HG02938 (cell line): Measurements from ENCODE around the gene APCDD1.
"Not testable (repeated sequence)": the region's sequence is repeated elsewhere in the genome, so short reads cannot be mapped to it uniquely, and the experiment has no call there.

Source experiments
- ATAC-seq: cut with Tn5 transposase; IDR thresholded peaks from one replicate; pipeline ENCODE4 v1.9.1; 2021; ENCODE audit warnings: mild to moderate bottlenecking, moderate library complexity; ENCODE audit not compliant: unreplicated experiment

The APCDD1 gene

DNA sequence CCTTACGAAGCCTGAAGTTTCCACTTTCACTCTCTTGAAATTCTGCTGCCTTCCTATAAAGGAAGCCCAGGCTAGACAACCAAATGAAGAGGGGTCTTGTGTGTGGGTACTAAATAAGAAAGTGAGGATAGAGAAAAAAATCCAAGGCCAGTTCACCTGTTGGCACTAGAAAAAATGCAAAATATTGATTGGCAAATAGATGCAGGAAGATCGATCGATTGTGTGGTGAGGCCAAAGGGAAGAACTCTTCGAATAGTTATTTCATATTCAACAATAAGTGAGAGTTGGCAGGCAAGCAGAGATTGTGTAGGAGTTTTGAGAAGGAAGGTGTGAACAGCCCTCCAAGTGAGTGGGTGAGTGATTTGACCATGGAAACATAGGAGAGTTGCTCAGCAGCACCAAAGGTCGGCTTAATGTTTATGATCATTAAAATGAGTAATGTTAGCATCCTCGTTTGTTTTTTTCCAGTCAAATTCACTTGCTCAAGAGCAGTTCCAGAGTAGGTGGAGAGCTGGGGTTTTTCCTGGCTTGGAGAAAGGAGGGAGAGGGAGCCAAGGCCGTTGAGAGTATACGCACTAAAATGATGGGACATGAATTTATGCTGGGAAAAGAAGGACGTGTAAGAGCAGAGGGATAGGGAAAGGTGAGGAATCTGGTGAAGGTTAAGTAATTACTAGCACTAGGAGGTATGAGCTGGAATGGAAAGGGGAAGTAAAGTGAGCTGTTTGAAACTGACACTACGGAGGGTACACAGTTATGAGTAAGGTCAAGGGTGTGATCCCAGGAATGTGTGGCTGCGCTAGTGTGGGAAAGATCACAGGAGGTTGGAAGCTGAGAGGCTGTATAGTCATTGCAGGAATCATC is 70.3 kb downstream of the APCDD1 start:
- ATAC-seq = no peak

DNA sequence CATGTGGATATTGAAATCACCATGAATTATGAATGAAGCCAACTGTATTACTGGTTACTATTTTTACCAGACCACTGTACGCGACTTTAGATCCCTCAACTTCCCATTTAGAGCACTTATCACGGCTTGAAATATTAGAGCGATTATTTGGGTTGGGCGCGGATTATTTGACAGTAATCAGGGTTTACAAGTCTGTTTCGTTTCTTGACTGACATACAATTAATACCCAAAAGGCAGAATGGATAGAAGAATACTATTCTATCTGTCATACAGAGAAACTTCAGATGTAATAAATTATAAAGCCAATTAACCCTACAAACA is 70.9 kb downstream of the APCDD1 start:
- peak; percentile 1 for ATAC-seq

DNA sequence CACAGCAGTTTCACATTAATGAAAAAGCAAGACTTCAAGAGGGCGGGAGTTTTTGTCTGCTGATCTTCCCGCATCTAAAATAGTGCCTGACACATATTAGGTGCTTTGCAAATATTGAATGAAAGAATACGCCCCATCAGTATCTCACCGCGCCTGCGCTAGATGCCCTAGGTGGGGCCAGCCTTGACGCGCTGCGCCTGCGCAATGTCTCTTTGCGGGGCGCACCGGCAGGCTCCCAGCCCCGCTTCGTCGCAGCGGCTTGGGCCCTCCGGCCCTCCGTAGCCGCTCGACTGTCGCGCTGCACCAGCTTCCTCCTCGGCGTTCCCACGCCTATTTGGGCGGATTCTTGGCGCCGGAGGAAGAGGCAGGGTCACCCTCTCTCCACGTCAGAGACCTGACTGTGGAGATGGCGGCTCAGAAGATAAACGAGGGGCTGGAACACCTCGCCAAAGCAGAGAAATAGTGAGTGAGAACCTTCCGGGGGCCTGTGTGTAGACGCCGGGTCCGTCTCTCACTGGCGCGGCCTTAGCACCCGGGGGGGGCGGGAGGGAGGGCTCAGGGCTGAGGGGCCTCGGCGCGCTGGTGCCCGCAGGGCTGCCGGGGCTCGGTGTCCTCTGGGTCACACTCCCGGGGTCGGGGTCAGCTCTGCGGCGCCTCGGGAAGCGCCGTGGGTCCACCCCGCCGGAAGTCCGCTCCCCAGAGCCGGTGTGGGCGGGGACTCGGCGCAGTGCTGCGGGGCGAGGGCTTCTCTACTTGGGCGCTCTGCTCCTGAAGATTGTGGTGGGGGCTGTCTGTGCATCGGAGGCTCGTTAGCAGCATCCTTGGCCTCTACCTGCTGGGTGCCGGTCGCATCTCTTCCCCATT is 71.5 kb downstream of the APCDD1 start, which contains the start of gene NAPG:
Gene NAPG, plus strand, starts transcription at position 331 of the 864 bp plus-strand sequence. Its CDS starts 76 bp downstream, at position 407.
- ATAC-seq = peak; percentile 72

DNA sequence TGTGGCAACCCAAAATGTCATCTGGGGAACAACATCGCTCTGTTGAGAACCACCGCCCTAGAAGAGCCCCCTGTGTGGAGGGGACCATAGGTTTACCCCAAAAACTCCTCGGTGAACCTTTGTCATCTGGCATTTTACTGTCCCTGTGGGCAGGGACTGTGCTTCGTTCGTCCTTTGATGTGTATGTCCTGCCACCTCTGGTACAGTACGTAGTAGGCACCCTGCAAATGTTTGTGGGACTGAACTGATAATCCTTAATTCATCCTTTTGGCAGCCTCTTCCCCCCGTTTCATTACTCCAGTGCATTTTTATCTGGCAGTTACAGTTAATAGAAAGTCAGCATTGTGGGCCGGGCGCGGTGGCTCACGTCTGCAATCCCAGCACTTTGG is 72.1 kb downstream of the APCDD1 start:
- ATAC-seq = no peak

DNA sequence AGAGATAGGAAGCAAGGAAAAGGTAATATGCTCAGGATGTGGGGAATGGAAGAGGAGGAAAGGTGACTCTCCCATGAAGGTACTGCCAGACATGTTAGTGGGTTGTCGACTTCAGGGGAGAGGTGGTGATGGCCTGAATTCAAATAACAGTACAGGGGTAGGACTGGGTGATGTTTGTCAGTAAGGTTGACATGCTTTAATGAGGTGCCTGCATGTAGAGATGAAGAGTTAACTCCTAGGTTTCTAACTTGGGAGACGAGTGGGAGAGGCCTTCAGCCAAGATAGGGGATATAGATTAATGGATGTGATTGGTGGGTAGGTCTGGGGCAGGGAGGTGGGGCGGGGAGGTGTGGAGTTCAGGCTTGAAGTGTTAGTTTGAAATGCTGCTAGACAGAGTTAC is 74.0 kb downstream of the APCDD1 start:
- no peak for ATAC-seq

DNA sequence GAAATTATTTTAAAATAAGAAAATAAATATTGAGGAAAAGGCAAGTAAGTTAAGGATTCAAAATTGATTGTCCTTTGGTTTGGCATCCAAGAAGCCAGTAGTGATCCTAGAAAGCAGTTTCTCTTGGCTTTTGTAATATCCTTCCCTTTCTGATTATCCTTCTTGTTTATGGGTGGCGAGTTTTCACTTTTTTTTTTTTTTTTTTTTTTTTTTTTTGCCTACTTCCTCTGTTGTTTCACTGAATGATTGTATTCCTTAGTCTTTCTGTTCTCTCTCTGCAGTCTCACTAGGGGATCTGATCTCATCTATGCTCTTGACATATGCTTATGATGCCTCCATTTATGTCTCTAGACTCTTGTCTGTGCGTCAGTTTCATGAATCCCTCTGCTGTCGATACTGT is 75.6 kb downstream of the APCDD1 start:
- no peak for ATAC-seq

DNA sequence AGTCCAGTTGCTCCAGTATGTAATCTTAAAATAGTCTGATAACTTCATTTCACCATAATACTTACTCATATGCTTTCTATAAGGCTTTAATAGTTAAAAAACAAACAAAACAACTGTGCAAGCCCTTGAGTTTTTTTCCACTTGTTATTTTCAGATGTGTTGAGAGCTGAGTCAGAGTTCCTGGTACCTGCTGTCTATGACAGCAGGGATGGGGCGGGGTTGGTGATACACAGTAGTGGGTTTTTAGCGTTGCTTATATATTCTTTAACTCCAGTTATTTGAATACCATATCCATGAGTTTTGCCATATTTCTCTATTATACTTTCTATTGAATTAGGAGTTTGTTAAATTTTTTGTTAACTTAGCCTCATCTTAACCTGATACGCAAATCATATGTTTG is 76.4 kb downstream of the APCDD1 start:
- no peak for ATAC-seq

DNA sequence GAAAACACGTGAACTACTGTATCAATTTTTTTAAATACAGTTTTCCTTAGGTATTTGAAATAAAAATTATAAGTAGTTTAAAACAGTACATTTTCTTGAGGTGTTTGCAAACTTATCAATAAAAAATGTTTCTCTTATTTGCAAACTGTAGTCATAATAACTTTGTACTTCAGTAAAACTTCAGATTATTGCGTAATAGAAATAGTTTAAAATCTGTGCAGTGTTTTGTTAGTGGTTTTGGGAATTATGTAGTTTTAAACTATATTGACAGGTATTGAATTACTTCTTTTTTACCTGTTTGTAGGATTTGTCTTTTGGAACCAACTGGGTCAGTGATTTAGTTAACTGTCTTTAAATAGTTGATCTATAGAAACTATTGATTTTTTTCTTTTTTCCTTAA is 78.7 kb downstream of the APCDD1 start:
- no peak for ATAC-seq

DNA sequence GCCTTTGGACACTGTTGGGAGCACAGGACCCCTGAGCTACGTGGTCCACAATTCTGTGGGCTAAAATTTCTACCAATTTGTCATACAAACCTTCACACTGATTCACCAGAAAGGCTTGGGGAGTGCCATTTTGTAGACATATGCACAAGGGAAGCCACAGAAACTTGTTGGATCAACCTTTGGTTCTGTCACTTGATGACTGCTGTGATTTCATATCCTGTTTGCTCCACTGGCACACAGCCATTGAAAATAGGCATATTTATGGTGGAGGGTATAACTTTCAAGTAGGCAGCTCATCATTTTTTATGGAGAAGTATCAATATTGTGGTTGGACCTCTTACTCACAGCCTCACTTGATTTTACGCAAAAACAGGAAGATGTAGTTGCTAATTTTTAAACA is 81.8 kb downstream of the APCDD1 start:
- ATAC-seq = no peak

DNA sequence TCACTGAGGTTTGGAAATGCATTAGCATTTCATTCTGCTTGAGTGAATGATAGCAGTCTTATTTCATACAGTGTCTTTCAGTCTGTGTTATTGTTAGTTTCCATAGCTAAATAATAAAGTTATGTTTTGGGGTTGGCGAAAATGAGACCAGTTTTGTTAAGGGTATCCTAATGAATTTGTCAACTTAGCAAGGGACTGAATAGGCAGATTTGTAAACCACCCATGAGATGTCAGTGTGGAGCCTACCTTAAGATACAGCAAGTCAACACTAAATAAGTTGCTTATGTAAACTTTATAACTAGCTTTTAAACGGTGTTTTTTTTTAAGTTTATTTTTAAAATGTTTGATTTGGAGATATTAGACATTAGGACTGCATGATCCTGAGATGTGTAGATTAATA is 83.3 kb downstream of the APCDD1 start:
- ATAC-seq = no peak

DNA sequence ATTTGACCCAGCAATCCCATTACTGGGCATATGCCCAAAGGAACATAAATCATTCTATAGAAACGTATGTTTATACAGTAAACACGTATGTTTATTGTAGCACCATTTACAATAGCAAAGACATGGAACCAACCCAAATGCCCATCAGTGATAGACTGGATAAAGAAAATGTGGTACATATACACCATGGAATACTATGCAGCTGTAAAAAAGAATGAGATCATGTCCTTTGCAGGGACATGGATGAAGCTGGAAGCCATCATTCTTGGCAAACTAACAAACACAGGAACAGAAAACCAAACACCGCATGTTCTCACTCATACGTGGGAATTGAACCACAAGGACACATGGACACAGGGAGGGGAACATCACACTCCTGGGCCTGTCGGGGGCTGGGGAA is 84.7 kb downstream of the APCDD1 start:
- not testable (repeated sequence) for ATAC-seq
